IMR-90 (cell line): ENCODE results near the gene NIPBL.

Source experiments
- MXI1 ChIP-seq: IDR thresholded peaks from 2 replicates; pipeline ENCODE4 v1.6.1; 2012; ENCODE audit warnings: low read depth, mild to moderate bottlenecking, low read length, moderate library complexity, borderline replicate concordance
- RAD21 ChIP-seq: IDR thresholded peaks from 2 replicates; pipeline ENCODE4 v1.6.1; 2012; ENCODE audit warnings: low read length, improper control_type of control experiment
- TF ChIP-seq, protein P1 (sequence below): conservative IDR thresholded peaks from 2 replicates; pipeline ENCODE4 v1.5.1; 2012; ENCODE audit warnings: mild to moderate bottlenecking, low read depth, low read length, improper control_type of control experiment

- no peak for TF ChIP-seq MXI1
- TF ChIP-seq, protein P1, sequence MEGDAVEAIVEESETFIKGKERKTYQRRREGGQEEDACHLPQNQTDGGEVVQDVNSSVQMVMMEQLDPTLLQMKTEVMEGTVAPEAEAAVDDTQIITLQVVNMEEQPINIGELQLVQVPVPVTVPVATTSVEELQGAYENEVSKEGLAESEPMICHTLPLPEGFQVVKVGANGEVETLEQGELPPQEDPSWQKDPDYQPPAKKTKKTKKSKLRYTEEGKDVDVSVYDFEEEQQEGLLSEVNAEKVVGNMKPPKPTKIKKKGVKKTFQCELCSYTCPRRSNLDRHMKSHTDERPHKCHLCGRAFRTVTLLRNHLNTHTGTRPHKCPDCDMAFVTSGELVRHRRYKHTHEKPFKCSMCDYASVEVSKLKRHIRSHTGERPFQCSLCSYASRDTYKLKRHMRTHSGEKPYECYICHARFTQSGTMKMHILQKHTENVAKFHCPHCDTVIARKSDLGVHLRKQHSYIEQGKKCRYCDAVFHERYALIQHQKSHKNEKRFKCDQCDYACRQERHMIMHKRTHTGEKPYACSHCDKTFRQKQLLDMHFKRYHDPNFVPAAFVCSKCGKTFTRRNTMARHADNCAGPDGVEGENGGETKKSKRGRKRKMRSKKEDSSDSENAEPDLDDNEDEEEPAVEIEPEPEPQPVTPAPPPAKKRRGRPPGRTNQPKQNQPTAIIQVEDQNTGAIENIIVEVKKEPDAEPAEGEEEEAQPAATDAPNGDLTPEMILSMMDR: no peak
- TF ChIP-seq RAD21: no peak
Measured at GRCh38 chr5:36855141-36855495, 21.5 kb upstream of the NIPBL start.
